Measurements from ENCODE around the gene GGA2.

DNA sequence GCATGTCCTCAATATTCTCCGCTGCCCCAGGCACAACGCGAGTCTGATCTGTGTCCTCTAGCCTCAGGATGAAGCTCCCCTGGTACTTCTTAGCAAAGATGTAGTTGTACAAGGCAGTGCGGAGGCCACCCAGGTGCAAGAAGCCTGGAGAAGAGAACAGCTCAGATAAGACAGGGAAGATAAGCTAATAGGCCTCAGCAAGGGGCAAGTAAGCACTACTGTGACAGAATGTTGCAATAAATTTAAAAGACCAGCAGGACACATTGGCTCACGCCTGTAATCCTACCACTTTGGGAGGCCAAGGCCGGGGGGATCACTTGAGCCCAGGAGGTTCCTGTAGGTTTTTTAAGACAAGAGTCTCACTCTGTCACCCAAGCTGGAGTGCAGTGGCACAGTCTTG is 41.9 kb upstream of the GGA2 start:
- TF ChIP-seq, protein P1, sequence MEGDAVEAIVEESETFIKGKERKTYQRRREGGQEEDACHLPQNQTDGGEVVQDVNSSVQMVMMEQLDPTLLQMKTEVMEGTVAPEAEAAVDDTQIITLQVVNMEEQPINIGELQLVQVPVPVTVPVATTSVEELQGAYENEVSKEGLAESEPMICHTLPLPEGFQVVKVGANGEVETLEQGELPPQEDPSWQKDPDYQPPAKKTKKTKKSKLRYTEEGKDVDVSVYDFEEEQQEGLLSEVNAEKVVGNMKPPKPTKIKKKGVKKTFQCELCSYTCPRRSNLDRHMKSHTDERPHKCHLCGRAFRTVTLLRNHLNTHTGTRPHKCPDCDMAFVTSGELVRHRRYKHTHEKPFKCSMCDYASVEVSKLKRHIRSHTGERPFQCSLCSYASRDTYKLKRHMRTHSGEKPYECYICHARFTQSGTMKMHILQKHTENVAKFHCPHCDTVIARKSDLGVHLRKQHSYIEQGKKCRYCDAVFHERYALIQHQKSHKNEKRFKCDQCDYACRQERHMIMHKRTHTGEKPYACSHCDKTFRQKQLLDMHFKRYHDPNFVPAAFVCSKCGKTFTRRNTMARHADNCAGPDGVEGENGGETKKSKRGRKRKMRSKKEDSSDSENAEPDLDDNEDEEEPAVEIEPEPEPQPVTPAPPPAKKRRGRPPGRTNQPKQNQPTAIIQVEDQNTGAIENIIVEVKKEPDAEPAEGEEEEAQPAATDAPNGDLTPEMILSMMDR (conservative IDR thresholded peaks at IDR 0.05; ENCODE audit: low read depth, low read length): no peak
- TF ChIP-seq EZH2 (IDR thresholded peaks at IDR 0.05; ENCODE audit: borderline replicate concordance, low read depth, low read length, poor library complexity, severe bottlenecking): no peak

Data from A673 (cell line).